H1 (cell line): ENCODE measurements around the gene XPNPEP2. TPM values are rescaled to one million over a fixed set of nuclear protein-coding genes. Genes with fewer than 3 reads are reported as not detected.

ENCODE experiments used
- CTCF ChIA-PET: fragments of 300-600 bp; sonication (Branson Sonifier 250); formaldehyde crosslinking; loops from one replicate; lab custom pipeline; 2021; ENCODE audit not compliant: partially characterized antibody; lab: Charles Lee
- POLR2A ChIA-PET: fragments of 300-600 bp; sonication (Branson Sonifier 250); formaldehyde crosslinking; loops from one replicate; lab custom pipeline; 2021; ENCODE audit warnings: inconsistent platforms; ENCODE audit not compliant: partially characterized antibody; lab: Charles Lee
- DNase-seq, 2 experiments: peaks; one replicate each; pipeline versions ENCODE4 v3.0.0 to v3.0.0-alpha.2; 2010 to 2022; ENCODE audit warnings: low spot score in 2 of 2, low read depth in 1 of 2, mixed read lengths in 1 of 2
- FAIRE-seq: peaks from 2 replicates; lab custom pipeline; 2011; peaks lifted over from hg19 to GRCh38; lab: Jason Lieb, UNC
- H2AFZ ChIP-seq: 2 replicates; pipeline ENCODE4 v1.8.1; 2012; ENCODE audit warnings: low read length, inconsistent platforms
- H2AK5ac ChIP-seq: 2 replicates; pipeline ENCODE4 v1.6.1; 2013; ENCODE audit warnings: low read depth, low read length
- H2BK120ac ChIP-seq: replicated peaks from 2 replicates; pipeline ENCODE3; 2013; ENCODE audit warnings: low read depth, low read length, inconsistent platforms
- H2BK12ac ChIP-seq: 2 replicates; pipeline ENCODE4 v1.6.1; 2013; ENCODE audit warnings: low read depth, low read length
- H2BK15ac ChIP-seq: 2 replicates; pipeline ENCODE4 v1.6.1; 2013; ENCODE audit warnings: low read length
- H2BK20ac ChIP-seq: 2 replicates; pipeline ENCODE4 v1.6.1; 2013; ENCODE audit warnings: low read length
- H2BK5ac ChIP-seq: 2 replicates; pipeline ENCODE4 v1.6.1; 2013; ENCODE audit warnings: low read depth, low read length
- H3K14ac ChIP-seq: 2 replicates; pipeline ENCODE4 v1.6.1; 2013; ENCODE audit warnings: inconsistent platforms; ENCODE audit not compliant: insufficient read length
- H3K18ac ChIP-seq: 2 replicates; pipeline ENCODE4 v1.6.1; 2013; ENCODE audit warnings: low read length; ENCODE audit errors: extremely low read depth
- H3K23ac ChIP-seq: 2 replicates; pipeline ENCODE4 v1.6.1; 2013; ENCODE audit warnings: inconsistent platforms; ENCODE audit not compliant: insufficient read length
- H3K23me2 ChIP-seq: 2 replicates; pipeline ENCODE4 v1.6.1; 2013; ENCODE audit warnings: low read depth, low read length
- H3K27ac ChIP-seq: 2 replicates; pipeline ENCODE4 v1.6.1; 2011; ENCODE audit warnings: low read depth, low read length, inconsistent platforms
- H3K27me3 ChIP-seq, 4 experiments: replicated peaks in 1 of 4; 1 replicate in 1 of 4; 2 replicates in 3 of 4; pipeline versions ENCODE4 v1.6.1 to v1.8.1; 2011 to 2013; ENCODE audit warnings: low read length in 3 of 4, mild to moderate bottlenecking in 3 of 4, inconsistent platforms in 2 of 4, mixed read lengths in 2 of 4, moderate library complexity in 1 of 4; ENCODE audit not compliant: control insufficient read depth in 3 of 4, insufficient read depth in 3 of 4; ENCODE audit errors: extremely low read depth in 1 of 4
- H3K36me3 ChIP-seq, 4 experiments: 2 replicates each; pipeline versions ENCODE4 v1.6.1 to v1.8.1; 2011 to 2013; ENCODE audit warnings: mild to moderate bottlenecking in 4 of 4, low read length in 3 of 4, moderate library complexity in 2 of 4, control low read depth in 1 of 4, inconsistent platforms in 1 of 4; ENCODE audit not compliant: insufficient read depth in 4 of 4, control insufficient read depth in 2 of 4
- H3K4ac ChIP-seq: replicated peaks from 2 replicates; pipeline ENCODE3; 2013; ENCODE audit warnings: low read length, low read depth, mixed read lengths, inconsistent platforms; ENCODE audit not compliant: insufficient read length
- H3K4me1 ChIP-seq, 4 experiments: replicated peaks in 1 of 4; 1 replicate in 1 of 4; 2 replicates in 3 of 4; pipeline versions ENCODE4 v1.6.1 to v1.8.1; 2011 to 2013; ENCODE audit warnings: low read length in 3 of 4, inconsistent platforms in 2 of 4, mixed read lengths in 1 of 4; ENCODE audit not compliant: insufficient read depth in 4 of 4, control insufficient read depth in 3 of 4
- H3K4me2 ChIP-seq, 2 experiments: 2 replicates each; pipeline versions ENCODE4 v1.6.1 to v1.8.1; 2011 to 2013; ENCODE audit warnings: low read depth in 2 of 2, low read length in 2 of 2, control low read depth in 1 of 2, inconsistent platforms in 1 of 2, mild to moderate bottlenecking in 1 of 2; ENCODE audit not compliant: insufficient read depth in 1 of 2
- H3K4me3 ChIP-seq, 4 experiments: fragments of 200-600, 300-600 bp in 1 of 4; sonication (generic), shearing (Covaris generic), sonication (Bioruptor Twin) in 1 of 4; 2 replicates each; pipeline versions ENCODE4 v1.5.1 to v1.8.1; 2011 to 2016; ENCODE audit warnings: low read length in 4 of 4, low read depth in 3 of 4, control low read depth in 2 of 4, inconsistent platforms in 2 of 4, mild to moderate bottlenecking in 2 of 4, mixed read lengths in 1 of 4, moderate library complexity in 1 of 4; ENCODE audit not compliant: insufficient read depth in 2 of 4; ENCODE audit errors: extremely low read depth in 1 of 4
- H3K56ac ChIP-seq: replicated peaks from 2 replicates; pipeline ENCODE3; 2013; ENCODE audit warnings: low read depth, mild to moderate bottlenecking, mixed read lengths, low read length, inconsistent platforms; ENCODE audit not compliant: insufficient read length
- H3K79me1 ChIP-seq: 2 replicates; pipeline ENCODE4 v1.6.1; 2013; ENCODE audit warnings: low read depth, low read length, control low read depth
- H3K79me2 ChIP-seq, 2 experiments: 2 replicates each; pipeline versions ENCODE4 v1.6.1 to v1.8.1; 2012 to 2013; ENCODE audit warnings: low read length in 2 of 2, mild to moderate bottlenecking in 2 of 2, inconsistent platforms in 1 of 2; ENCODE audit not compliant: insufficient read depth in 2 of 2, control insufficient read depth in 1 of 2
- H3K9ac ChIP-seq, 4 experiments: replicated peaks in 1 of 4; 1 replicate in 1 of 4; 2 replicates in 3 of 4; pipeline versions ENCODE4 v1.6.1 to v1.8.1; 2011 to 2013; ENCODE audit warnings: low read depth in 3 of 4, low read length in 3 of 4, control low read depth in 2 of 4, mild to moderate bottlenecking in 2 of 4, moderate library complexity in 2 of 4, inconsistent platforms in 1 of 4; ENCODE audit errors: extremely low read depth in 1 of 4
- H3K9me3 ChIP-seq, 2 experiments: 2 replicates each; pipeline versions ENCODE4 v1.6.1 to v1.8.1; 2012 to 2013; ENCODE audit warnings: mild to moderate bottlenecking in 2 of 2, moderate library complexity in 2 of 2, control low read depth in 1 of 2, inconsistent platforms in 1 of 2, low read depth in 1 of 2, low read length in 1 of 2, mixed read lengths in 1 of 2; ENCODE audit not compliant: insufficient read depth in 2 of 2
- H4K20me1 ChIP-seq, 2 experiments: replicated peaks in 1 of 2; 2 replicates each; pipeline versions ENCODE3 to v1.8.1; 2011 to 2013; ENCODE audit warnings: inconsistent platforms in 2 of 2, low read length in 2 of 2, mild to moderate bottlenecking in 1 of 2; ENCODE audit not compliant: insufficient read depth in 2 of 2, control insufficient read depth in 1 of 2
- H4K5ac ChIP-seq: 2 replicates; pipeline ENCODE4 v1.6.1; 2013; ENCODE audit warnings: low read length, low read depth, mixed read lengths, inconsistent platforms; ENCODE audit not compliant: insufficient read length
- H4K8ac ChIP-seq: 2 replicates; pipeline ENCODE4 v1.8.0; 2013; ENCODE audit warnings: mild to moderate bottlenecking, moderate library complexity, low read length, inconsistent platforms; ENCODE audit not compliant: insufficient read depth; ENCODE audit errors: extremely low read depth
- H4K91ac ChIP-seq: replicated peaks from 2 replicates; pipeline ENCODE3; 2013; ENCODE audit warnings: low read length, mixed read lengths, inconsistent platforms; ENCODE audit not compliant: insufficient read length
- BCL11A ChIP-seq, 2 experiments: IDR thresholded peaks; one replicate each; pipeline ENCODE4 v1.6.1; 2011; ENCODE audit warnings: low read depth in 2 of 2, low read length in 2 of 2, mild to moderate bottlenecking in 2 of 2
- CTBP2 ChIP-seq: IDR thresholded peaks from 2 replicates; pipeline ENCODE4 v1.7.0; 2011; ENCODE audit warnings: borderline replicate concordance, mild to moderate bottlenecking, moderate library complexity, mixed read lengths, low read length; ENCODE audit not compliant: insufficient read depth, insufficient read length
- HDAC2 ChIP-seq, 2 experiments: fragments of 300-600 bp in 1 of 2; sonication (generic) in 1 of 2; IDR thresholded peaks; 2 replicates each; pipeline ENCODE4 v1.6.1; 2011 to 2012; ENCODE audit warnings: low read depth in 2 of 2, low read length in 2 of 2, mild to moderate bottlenecking in 2 of 2, moderate library complexity in 2 of 2, borderline replicate concordance in 1 of 2, inconsistent platforms in 1 of 2
- NANOG ChIP-seq: IDR thresholded peaks from 2 replicates; pipeline ENCODE4 v1.6.1; 2011; ENCODE audit warnings: low read length, low read depth, mild to moderate bottlenecking, inconsistent platforms; ENCODE audit not compliant: insufficient read depth, poor library complexity, severe bottlenecking
- NRF1 ChIP-seq: IDR thresholded peaks from 2 replicates; pipeline ENCODE4 v1.6.1; 2011; ENCODE audit warnings: mild to moderate bottlenecking, low read depth, low read length, improper control_type of control experiment
- RNF2 ChIP-seq: fragments of 200-900, 300-1000 bp; sonication (generic); IDR thresholded peaks from 2 replicates; pipeline ENCODE4 v1.7.1; 2016; ENCODE audit warnings: borderline replicate concordance, low read depth, mild to moderate bottlenecking, antibody characterized with exemption, low read length; ENCODE audit not compliant: poor library complexity, severe bottlenecking; ENCODE audit errors: missing control alignments
- RXRA ChIP-seq: IDR thresholded peaks from 2 replicates; pipeline ENCODE4 v1.6.1; 2011; ENCODE audit warnings: low read depth, mild to moderate bottlenecking, low read length, moderate library complexity; ENCODE audit not compliant: insufficient read depth
- TCF12 ChIP-seq: IDR thresholded peaks from 2 replicates; pipeline ENCODE4 v1.6.1; 2011; ENCODE audit warnings: low read depth, mild to moderate bottlenecking, low read length
- WGBS, 2 experiments: shearing (Covaris generic) in 1 of 2; methylation state at CpG; one replicate each; pipeline versions ENCODE4 v1.1.6 to v1.1.7; 2013 to 2015; ENCODE audit warnings: low lambda C conversion rate in 2 of 2, mixed read lengths in 2 of 2, inconsistent platforms in 1 of 2, low coverage in 1 of 2, missing lambda C conversion rate in 1 of 2; ENCODE audit not compliant: insufficient replicate concordance in 2 of 2, insufficient coverage in 1 of 2, insufficient read length in 1 of 2; ENCODE audit errors: extremely low coverage in 1 of 2, missing lambda C conversion rate in 1 of 2; 5-methylcytosine and 5-hydroxymethylcytosine counted together
- polyA plus RNA-seq, 7 experiments: library from polyadenylated mRNA; depleted of rRNA in 3 of 7; stranded (reverse) in 5 of 7; unstranded in 2 of 7; fragments of >200 nt in 5 of 7; fragments of 200-250 nt in 2 of 7; gene quantifications; 1 replicate in 5 of 7; 2 replicates in 1 of 7; 4 replicates in 1 of 7; pipeline versions ENCODE4 v1.2.1 to v1.2.3, GENCODE V29; 2011 to 2013; ENCODE audit warnings: missing spikeins in 2 of 7, mixed read lengths in 2 of 7
- total RNA-seq: library from RNA; stranded (reverse); fragmentation: NEBNext Ultra II Directional; extraction: Animal tissue kit (Norgen Biotek cat#: 25700); gene quantifications from 2 replicates; pipeline ENCODE4 v1.2.1, GENCODE V29; 2021

The XPNPEP2 gene
- total and polyA plus RNA-seq, 2 of the 8 experiments (the other 6 are each of a cell fraction or from before 2014, with no cell fraction given), result 0.27 TPM; not detected in 1

- peaks cover 0 to 2% (median 0%) of the 10 kb centered on the region in 4 experiments; a peak in 2 of 7 replicates for H3K4me1 ChIP-seq
- ChIA-PET POLR2A (no interaction called here), CTCF (interaction anchor here (0.7 to 2.5 kb wide), 6 partner anchors 10 to 143 kb away, joined by 3 to 6 read pairs (median 4); no protein-coding TSS in a partner anchor)
- no peak overlapping the region for H3K4ac ChIP-seq
- no peak for DNase-seq
- H3K23me2 ChIP-seq, result no peaks in the 10 kb centered on the region
- no peak overlapping the region for H3K27ac ChIP-seq
- no peak overlapping the region for H3K4me2 ChIP-seq
- H3K79me1 ChIP-seq, result no peaks in the 10 kb centered on the region
- no peak overlapping the region for H2BK20ac ChIP-seq
- H3K56ac ChIP-seq, result no peak overlapping the region
- no peak overlapping the region for H2BK12ac ChIP-seq
- no peaks in the 10 kb centered on the region for H3K9me3 ChIP-seq
- H3K79me2 ChIP-seq, result no peaks in the 10 kb centered on the region
- H3K4me3 ChIP-seq, result no peak overlapping the region
- no peak overlapping the region for H4K5ac ChIP-seq
- no peak overlapping the region for H2BK120ac ChIP-seq
- H3K27me3 ChIP-seq, result no peaks in the 10 kb centered on the region
- FAIRE-seq, result no peak
- no peak overlapping the region for H3K18ac ChIP-seq
- no peak for TF ChIP-seq NANOG
- no peak for TF ChIP-seq RNF2
- no peak for TF ChIP-seq RXRA
- TF ChIP-seq HDAC2 (IDR thresholded peaks at IDR 0.05; ENCODE audit: borderline replicate concordance in 1 of 2, low read depth in 2 of 2, low read length in 2 of 2), result no peak
- TF ChIP-seq BCL11A (IDR thresholded peaks at IDR 0.05; ENCODE audit: low read depth in 2 of 2, low read length in 2 of 2), result no peak
- TF ChIP-seq TCF12, result no peak
- TF ChIP-seq CTBP2, result no peak
- no peak for TF ChIP-seq NRF1
- 49% methylated on average over 4 of the region's 8 CpGs; no CpG with 5 or more reads in 1 of the 2 experiments for WGBS, 2 experiments
- no peak overlapping the region for H3K14ac ChIP-seq
- no peak overlapping the region for H2AK5ac ChIP-seq
- no peaks in the 10 kb centered on the region for H3K36me3 ChIP-seq
- H4K91ac ChIP-seq, result no peak overlapping the region
- H3K9ac ChIP-seq, result no peak overlapping the region
- H2BK15ac ChIP-seq, result no peak overlapping the region
- no peak overlapping the region for H3K23ac ChIP-seq
- no peak overlapping the region for H2AFZ ChIP-seq
- no peaks in the 10 kb centered on the region for H4K20me1 ChIP-seq
- no peak overlapping the region for H4K8ac ChIP-seq
- no peak overlapping the region for H2BK5ac ChIP-seq
Observed at GRCh38 chrX:129781134-129781672, 42.4 kb downstream of the XPNPEP2 start.
